Measurements from ENCODE around the gene EFNB3.

Gene EFNB3

DNA sequence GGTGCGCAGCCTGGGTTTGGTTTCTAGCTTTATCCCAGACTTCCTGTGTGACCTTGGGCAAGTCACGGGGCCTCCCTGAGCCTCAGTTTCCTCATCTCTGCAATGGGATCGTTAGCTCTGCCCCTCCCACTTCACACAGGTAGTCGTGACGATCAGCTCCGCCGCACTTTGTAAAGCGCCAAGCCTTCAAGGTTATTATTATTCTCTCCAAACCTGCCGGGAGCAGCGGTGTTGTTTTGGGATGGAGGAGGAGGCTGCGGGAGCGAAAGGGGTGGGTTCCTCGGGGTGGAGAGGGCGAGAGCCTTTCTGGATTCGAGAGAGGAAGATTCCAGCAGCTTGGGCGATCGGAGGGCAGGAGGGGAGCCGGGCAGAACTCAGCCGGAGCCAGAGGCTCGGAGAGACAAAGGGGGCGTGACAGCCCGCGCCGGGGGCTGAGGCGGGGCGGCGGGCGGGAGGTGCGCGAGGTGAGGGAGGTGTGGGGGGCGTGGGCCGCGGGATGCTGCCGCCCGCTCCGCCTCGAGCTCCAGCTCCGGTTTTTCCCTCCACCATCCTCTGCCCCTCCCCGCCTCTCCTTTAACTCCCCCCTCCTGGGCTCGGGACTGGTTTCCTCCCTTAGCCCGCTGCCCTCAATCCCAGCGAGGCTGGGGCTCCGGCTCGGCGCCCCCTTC is at the start of gene EFNB3:
Gene EFNB3, plus strand, starts transcription at position 602 of the 668 bp plus-strand sequence. CDS start 397 bp downstream, outside the sequence.
- Histone ChIP-seq H3K4me2 (ENCODE audit: low read depth, low read length, poor library complexity, severe bottlenecking) (no peak within 1 kb of the TSS), H3K9ac (ENCODE audit: low read depth, low read length, poor library complexity, severe bottlenecking) (no peak within 1 kb of the TSS), H3K9me2 (replicated peaks; ENCODE audit: low read depth, low read length) (no peaks in the 10 kb centered on the region), H3F3A (ENCODE audit: low read depth) (no peaks in the 10 kb centered on the region), H4K20me1 (ENCODE audit: insufficient read depth, low read length, poor library complexity, severe bottlenecking) (no peaks in the 10 kb centered on the region), H3K9me3 (ENCODE audit: insufficient read depth, low read depth, low read length) (no peaks in the 10 kb centered on the region), H3K4me1 (ENCODE audit: insufficient read depth, low read length, poor library complexity, severe bottlenecking) (no peaks in the 10 kb centered on the region), H3K79me2 (ENCODE audit: insufficient read depth, low read length) (no peaks in the 10 kb centered on the region), H3K4me3 (ENCODE audit: low read length, poor library complexity, severe bottlenecking) (no peak within 1 kb of the TSS), H3K36me3 (ENCODE audit: insufficient read depth, low read length) (no peaks in the 10 kb centered on the region; the same call in 1 of the 2 replicates), H2AFZ (ENCODE audit: low read length) (no peak within 1 kb of the TSS), H3K27me3 (ENCODE audit: insufficient read depth, low read length, poor library complexity, severe bottlenecking) (no peaks in the 10 kb centered on the region)
- TF ChIP-seq EZH2phosphoT487 (IDR thresholded peaks at IDR 0.05; ENCODE audit: borderline replicate concordance) (no peak), CTCF (conservative IDR thresholded peaks at IDR 0.05; ENCODE audit: low read length) (no peak)

- Histone ChIP-seq H3K27me3 (ENCODE audit: insufficient read depth, low read length, poor library complexity, severe bottlenecking) (no peaks in the 10 kb centered on the region), H3K79me2 (ENCODE audit: insufficient read depth, low read length) (no peaks in the 10 kb centered on the region), H3K36me3 (ENCODE audit: insufficient read depth, low read length) (no peaks in the 10 kb centered on the region), H3K4me2 (ENCODE audit: low read depth, low read length, poor library complexity, severe bottlenecking) (no peak overlapping the region), H3K9me2 (replicated peaks; ENCODE audit: low read depth, low read length) (no peaks in the 10 kb centered on the region), H3F3A (ENCODE audit: low read depth) (no peaks in the 10 kb centered on the region), H3K9me3 (ENCODE audit: insufficient read depth, low read depth, low read length) (no peaks in the 10 kb centered on the region), H3K4me3 (ENCODE audit: low read length, poor library complexity, severe bottlenecking) (no peak overlapping the region), H3K9ac (ENCODE audit: low read depth, low read length, poor library complexity, severe bottlenecking) (no peak overlapping the region), H2AFZ (ENCODE audit: low read length) (no peak overlapping the region), H4K20me1 (ENCODE audit: insufficient read depth, low read length, poor library complexity, severe bottlenecking) (no peaks in the 10 kb centered on the region), H3K4me1 (ENCODE audit: insufficient read depth, low read length, poor library complexity, severe bottlenecking) (no peaks in the 10 kb centered on the region)
- TF ChIP-seq EZH2phosphoT487 (IDR thresholded peaks at IDR 0.05; ENCODE audit: borderline replicate concordance) (no peak), CTCF (conservative IDR thresholded peaks at IDR 0.05; ENCODE audit: low read length) (no peak)
These were observed 49.5 kb upstream of the EFNB3 start for GRCh38 chr17:7655541-7655840.

GRCh38 chr17:7656958-7657609 is 47.9 kb upstream of the EFNB3 start:
- Histone ChIP-seq H3K4me1 (ENCODE audit: insufficient read depth, low read length, poor library complexity, severe bottlenecking) (no peaks in the 10 kb centered on the region), H3K4me3 (ENCODE audit: low read length, poor library complexity, severe bottlenecking) (no peak overlapping the region), H3K9me3 (ENCODE audit: insufficient read depth, low read depth, low read length) (no peaks in the 10 kb centered on the region), H3K9me2 (replicated peaks; ENCODE audit: low read depth, low read length) (no peaks in the 10 kb centered on the region), H3K79me2 (ENCODE audit: insufficient read depth, low read length) (no peaks in the 10 kb centered on the region), H4K20me1 (ENCODE audit: insufficient read depth, low read length, poor library complexity, severe bottlenecking) (no peaks in the 10 kb centered on the region), H3K36me3 (ENCODE audit: insufficient read depth, low read length) (no peaks in the 10 kb centered on the region), H3K27me3 (ENCODE audit: insufficient read depth, low read length, poor library complexity, severe bottlenecking) (no peaks in the 10 kb centered on the region), H3F3A (ENCODE audit: low read depth) (no peaks in the 10 kb centered on the region), H2AFZ (ENCODE audit: low read length) (no peak overlapping the region), H3K4me2 (ENCODE audit: low read depth, low read length, poor library complexity, severe bottlenecking) (no peak overlapping the region), H3K9ac (ENCODE audit: low read depth, low read length, poor library complexity, severe bottlenecking) (no peak overlapping the region)
- TF ChIP-seq EZH2phosphoT487 (IDR thresholded peaks at IDR 0.05; ENCODE audit: borderline replicate concordance) (no peak), CTCF (conservative IDR thresholded peaks at IDR 0.05; ENCODE audit: low read length) (no peak)

All from Loucy (cell line).